Limb (tissue), 2 donors: Measurements from ENCODE around the gene IFNG-AS1.

ENCODE experiments used
- DNase-seq, 2 donors: peaks; one replicate each; pipeline ENCODE4 v3.0.0-alpha.2; 2016; ENCODE audit errors: extremely low spot score in 2 of 2

IFNG-AS1 gene

DNA sequence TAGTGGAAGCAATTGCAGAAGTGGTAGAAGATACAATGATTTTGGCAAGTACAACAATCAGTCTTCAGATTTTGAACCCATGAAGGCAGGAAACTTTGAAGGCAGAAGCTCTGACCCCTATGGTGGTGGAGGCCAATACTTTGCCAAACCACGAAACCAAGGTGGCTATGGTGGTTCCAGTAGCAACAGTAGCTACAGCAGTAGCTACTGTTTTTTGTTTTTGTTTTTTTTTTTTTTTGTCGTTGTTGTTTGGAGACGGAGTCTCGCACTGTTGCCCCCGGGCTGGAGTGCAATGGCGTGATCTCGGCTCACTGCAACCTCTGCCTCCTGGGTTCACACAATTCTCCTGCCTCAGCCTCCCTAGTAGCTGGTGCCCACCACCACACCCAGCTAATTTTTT lies 47.4 kb downstream of the IFNG-AS1 start:
- no peak for DNase-seq

DNA sequence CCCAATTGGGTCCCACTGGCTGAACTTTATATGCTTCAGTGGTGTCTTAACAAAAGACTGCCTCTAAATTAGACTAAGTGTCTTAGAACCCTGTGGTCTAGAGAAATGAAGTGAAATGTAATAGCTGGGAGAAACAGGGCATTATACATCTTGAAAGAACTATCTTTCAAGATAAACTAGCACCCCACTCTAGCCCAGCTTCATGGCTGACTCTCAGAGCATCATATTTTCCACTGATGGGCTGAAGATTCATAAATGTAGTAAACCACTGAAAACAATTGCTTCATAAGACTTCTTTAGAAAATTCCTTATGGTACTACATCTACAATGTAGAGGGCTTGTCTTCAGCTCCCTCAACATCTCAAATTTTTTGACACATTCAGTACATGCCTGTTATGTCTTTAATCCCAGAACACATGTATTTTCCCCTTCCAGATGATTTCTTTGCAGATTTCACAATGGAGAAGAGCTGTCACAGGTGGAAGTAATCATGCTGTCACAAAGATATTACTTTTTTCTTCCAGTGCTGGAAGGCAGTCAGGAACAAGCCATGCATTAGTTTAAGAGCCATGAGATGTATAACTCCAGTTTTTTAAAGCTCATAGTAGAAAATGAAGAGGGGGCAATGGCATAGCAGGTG lies 48.5 kb downstream of the IFNG-AS1 start:
- DNase-seq, result peak in 1 of 2 donors; percentile 14

DNA sequence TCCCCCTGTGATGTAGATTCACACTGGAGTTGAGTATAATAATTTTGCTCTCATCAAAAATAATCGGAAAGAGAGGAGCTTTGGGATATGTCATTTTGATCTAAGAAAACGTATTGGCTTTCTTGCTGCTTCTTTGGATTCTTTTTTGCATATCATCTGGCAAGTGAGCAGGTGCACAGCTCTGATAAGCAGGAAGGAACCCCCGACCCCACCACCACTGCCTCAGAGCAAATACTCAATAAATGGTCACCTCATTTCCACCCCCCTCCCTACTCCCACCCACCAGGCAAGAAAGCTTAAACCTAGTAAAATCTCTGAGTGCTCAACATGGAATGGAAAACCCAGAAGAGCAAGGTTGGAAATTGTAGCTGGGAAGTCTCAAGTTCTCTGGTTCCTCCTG lies 49.4 kb downstream of the IFNG-AS1 start:
- DNase-seq, result no peak

DNA sequence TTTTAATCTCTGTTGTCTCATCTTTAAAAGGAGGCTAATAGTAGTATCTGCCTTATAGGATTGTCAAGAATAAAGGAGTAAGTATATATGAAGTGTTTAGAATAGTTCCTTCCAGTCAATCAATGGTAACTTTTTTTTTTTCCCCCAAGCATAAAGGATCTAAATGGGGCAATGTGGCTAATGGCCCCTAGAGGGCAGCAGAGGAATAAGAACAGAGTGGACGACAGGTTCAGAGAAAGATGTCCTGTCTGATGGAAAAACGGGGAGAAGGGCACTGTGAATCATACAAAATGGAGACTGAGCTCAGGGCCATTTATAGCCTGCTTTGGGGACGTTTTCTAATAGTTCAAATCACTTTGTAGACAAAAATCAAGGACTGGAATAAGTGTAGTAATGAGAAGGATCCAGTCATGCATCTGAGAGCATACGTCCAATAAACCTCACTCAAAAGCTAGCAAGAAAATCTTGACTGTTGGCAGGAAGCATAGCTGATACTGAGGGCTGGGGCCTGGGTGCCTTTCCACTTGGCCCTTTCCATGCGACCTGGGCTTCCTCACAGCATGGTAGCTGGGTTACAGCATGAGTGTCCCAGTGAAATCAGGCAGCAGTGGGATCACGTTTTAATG lies 51.3 kb downstream of the IFNG-AS1 start:
- peak; percentile 77 to 81 for DNase-seq

DNA sequence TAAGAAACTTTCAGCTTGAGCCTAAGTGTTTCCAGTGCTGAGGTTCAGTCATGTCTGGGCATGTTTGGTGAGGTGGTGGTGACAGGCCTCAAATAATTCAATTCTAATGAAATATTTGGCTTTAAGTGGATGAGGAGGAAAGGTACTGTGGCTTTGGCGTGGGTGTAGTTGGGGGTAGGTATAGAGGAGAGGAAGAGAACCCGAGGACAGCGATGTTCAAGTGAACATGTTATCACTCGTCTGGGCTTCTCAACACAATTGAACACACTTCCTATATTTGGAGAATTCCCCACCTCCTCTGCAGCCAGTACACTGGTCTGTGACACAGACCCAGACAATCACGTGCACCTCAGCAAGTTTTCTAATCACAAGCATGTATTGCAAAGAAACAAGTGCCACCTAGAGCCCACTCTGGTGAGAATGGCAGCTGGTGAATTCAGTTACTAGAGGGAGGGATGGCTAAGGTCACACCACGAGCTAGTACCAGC lies 53.0 kb downstream of the IFNG-AS1 start:
- no peak for DNase-seq

DNA sequence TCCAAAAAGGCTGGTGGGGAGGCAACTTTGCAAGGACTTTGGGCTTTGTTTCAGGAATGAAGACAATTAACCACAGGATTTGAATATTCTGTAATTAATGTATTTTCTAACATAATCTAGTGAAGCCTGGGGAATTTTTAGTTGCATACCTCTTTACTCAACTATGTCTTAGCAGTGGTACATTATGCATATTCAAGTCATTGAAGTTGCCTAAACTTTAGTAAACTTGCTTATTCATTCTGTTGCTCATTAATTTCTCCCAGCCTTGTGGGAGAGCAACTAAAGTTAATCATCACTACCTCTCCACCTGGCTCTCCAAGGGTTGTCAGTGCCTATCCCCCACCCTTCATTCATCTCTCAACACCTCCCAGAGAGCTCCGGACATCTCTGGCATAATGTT lies 54.2 kb downstream of the IFNG-AS1 start:
- DNase-seq, result no peak

DNA sequence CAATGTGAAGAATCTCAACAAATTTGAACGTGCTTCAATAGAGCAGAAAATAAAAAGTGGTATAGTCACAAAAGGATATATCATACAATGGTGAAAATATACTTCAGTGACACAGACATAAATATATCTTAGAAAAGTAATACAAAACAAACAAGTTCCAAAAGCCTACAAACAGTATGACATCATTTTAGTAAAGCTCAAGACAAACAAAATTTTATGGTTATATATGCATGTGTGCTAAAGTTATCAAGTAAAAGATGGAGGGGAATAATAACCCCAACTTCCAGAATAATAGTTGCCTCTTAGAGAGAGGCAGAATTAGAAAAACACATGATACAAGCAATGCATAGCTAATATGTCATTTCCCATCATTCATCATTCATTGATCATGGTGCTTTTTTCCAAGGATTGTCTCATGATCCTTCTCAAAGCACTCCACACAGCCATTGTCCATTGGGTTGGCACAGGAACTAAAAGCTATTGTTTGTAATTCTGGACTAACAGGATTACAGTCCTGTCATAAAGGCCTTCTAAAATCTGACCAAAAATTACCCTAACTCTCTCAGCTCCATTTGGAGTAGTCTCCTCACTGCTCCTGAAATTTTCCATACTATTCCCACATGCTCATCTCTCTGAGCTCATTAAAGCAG lies 59.5 kb downstream of the IFNG-AS1 start:
- DNase-seq, result no peak

DNA sequence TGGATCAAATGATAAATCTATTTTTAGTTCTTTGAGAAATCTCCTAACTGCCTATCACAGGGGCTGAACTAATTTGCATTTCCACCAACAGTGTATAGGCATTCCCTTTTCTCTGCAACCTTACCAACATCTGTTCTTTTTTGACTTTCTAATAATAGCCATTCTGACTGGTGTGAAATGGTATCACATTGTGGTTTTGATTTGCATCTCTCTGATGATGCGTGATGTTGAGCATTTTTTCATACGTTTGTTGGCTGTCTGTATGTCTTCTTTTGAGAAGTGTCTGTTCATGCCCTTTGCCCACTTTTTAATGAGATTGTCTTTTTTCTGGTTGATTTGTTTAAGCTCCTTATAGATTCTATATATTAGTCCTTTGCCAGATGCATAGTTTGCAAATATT lies 67.1 kb downstream of the IFNG-AS1 start:
- DNase-seq, result no peak

DNA sequence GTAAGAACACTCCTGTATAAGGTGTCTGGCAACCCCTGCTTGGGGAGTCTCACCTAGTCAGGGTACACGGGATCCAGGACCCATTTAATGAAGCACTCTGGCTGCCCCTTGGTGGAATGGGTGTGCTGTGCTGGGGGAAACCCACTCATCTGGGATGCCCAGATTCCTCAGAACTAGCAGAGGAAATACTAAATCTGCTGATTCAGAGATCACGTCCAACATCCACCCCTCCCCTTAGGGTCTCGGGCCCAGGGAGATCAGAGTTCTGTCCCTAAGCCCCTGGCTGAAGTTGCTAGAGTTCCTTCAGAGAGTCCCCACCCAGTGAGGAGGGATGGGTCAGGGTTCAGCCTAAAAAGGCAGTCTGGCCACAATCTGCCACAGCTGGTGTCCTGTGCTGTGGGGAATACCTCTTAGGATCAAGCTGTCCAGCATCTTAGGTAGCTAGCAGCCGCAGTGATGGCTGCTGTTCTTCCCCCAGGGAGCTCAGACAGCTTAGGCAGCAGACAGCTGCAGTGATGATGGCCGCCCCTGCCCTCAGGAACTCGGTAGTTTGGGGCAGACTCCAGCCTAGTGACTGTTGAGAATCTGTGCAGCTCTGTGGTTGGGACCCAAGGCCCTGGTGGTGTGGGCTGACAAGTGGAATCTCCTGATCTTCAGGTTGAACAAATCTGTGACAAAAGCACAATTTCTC lies 74.8 kb downstream of the IFNG-AS1 start:
- DNase-seq, result no peak

DNA sequence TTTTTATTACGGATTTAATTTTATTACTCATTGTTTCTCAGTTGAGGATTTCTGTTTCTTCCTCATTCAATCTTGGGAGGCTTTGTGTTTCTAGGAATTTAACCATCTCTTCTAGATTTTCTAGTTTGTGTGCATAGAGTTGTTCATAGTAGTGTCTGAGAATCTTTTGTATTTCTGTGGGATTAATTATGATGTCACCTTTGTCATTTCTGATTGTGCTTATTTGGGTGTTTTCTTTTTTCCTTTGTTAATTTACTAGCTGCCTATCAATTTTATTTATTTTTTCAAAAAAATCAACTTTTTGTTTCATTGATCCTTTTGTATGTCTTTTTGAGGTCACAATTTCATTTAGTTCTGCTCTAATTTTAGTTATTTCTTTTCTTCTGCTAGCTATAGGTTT lies 75.9 kb downstream of the IFNG-AS1 start:
- no peak for DNase-seq

DNA sequence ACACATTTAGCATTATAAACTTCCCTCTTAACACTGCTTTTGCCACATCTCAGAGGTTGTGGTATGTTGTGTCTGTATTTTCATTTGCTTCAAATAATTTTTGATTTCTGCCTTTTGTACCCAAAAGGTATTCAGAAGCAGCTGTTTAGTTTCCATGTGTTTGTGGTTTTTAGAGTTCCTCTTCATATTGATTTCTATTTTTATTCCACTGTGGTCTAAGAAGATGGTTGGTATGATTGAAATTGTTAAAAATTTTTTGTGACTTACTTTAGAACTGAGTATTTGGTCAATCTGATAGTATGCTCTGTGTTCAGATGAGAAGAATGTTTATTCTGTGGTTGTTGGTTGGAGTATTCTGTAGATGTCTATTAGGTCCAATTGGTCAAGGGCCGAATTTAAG lies 76.4 kb downstream of the IFNG-AS1 start:
- DNase-seq, result no peak

DNA sequence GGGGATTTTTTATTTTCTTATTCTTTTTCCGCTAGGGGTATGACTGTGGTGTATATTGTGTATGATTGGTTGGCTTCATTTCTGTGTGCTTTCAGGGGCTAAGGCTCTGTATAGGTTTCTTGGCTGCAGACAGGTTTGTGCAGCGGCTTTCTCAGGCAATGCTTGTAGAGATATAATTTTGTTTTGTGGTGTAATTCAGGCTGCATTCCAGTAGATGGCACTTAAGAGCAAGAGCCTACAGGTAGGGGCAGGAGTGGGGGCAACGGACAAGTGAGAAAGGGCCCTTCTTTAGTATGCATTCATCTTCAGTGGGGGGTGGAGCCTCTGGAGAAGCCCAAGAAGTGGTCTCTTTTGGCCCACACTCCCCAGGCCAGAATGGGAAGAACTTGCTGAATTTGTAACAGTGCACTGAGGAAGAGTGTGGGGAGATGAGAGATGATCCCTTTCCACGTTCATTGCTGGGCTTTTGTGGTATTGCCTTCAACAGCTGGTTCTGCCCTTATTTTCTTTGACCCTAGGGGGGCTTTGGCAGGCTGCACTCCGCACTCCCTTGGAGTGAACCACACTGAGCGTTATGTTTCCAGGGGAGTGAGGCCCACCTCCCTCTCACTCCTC lies 78.6 kb downstream of the IFNG-AS1 start:
- no peak for DNase-seq

DNA sequence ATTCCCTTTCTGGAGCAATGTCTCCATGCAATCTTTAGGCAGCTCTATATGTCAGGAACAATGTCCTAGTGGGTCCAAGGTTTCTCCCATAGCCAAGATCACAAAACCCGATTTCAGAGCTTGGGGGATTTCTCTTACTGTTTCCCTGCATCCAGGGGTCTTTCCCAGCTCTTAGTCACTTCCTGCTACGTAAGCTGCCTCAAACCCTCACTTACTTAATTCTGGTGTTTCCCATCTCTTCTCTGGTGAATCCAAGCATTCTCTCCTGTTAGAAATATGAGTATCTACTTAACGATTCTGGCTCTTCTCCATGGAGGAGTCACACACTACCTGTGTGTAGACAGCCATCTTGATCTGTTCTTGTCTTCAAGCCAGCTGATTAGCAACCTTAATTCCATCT lies 80.0 kb downstream of the IFNG-AS1 start:
- no peak for DNase-seq
